Suprapubic skin (tissue), 4 donors: ENCODE measurements around the gene FASN.

Experiments
- EP300 ChIP-seq: sonication (generic); formaldehyde crosslinking; IDR thresholded peaks from one replicate; pipeline ENCODE4 v1.6.1; 2017; ENCODE audit warnings: antibody characterized with exemption
- POLR2AphosphoS5 ChIP-seq, 3 donors: sonication (generic); formaldehyde crosslinking; IDR thresholded peaks; one replicate each; pipeline ENCODE4 v1.6.1; 2017; ENCODE audit warnings: antibody characterized with exemption in 3 of 3
- TF ChIP-seq, protein P1 (sequence below), 2 donors: fragments of 200-600 bp in 1 of 2; fragments of 450-650 bp in 1 of 2; sonication (generic) in 1 of 2; IDR thresholded peaks; one replicate each; pipeline ENCODE4 v1.5.1; 2016 to 2019; ENCODE audit warnings: antibody characterized with exemption in 2 of 2, mild to moderate bottlenecking in 1 of 2, moderate library complexity in 1 of 2

DNA sequence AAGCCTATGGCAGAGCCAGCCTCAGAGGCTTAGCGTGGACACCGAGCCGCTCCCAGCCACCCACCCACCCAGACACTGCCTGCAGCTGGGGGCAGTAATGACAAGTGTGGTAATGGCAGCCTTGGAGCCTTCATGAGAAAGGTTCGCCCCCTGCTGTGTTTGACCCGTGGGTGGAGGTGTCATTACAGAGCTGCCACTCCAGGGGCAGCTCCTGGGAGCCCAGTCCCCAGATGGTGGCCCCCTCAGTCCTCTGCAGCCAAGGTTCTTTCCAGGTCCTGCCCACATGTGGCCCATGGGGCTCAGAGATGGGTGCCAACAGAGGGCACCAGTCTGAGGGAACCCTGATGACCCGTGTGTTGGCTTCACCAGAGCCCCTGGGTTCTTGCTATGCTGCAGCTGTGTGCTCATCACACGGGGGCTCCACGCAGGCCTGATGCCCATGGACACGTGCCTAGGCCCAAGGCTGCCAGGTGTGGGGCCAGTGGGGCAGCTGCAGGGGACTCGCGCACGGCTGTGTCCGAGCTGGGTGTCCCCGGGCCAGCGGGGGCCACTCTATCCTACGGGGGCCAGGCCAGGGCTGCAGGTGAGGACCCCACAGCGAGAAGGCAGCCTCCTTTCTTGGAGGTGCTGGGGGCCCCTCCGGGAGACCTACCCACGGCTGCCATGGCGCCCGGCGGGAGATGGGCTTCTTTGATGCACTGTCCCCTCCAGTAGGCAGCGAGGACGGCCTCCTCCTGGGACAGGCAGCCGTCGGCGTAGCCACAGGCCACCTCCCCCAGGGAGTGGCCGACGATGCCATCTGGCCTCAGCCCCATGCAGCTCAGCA is 8.1 kb downstream of the FASN start:
- TF ChIP-seq, protein P1, sequence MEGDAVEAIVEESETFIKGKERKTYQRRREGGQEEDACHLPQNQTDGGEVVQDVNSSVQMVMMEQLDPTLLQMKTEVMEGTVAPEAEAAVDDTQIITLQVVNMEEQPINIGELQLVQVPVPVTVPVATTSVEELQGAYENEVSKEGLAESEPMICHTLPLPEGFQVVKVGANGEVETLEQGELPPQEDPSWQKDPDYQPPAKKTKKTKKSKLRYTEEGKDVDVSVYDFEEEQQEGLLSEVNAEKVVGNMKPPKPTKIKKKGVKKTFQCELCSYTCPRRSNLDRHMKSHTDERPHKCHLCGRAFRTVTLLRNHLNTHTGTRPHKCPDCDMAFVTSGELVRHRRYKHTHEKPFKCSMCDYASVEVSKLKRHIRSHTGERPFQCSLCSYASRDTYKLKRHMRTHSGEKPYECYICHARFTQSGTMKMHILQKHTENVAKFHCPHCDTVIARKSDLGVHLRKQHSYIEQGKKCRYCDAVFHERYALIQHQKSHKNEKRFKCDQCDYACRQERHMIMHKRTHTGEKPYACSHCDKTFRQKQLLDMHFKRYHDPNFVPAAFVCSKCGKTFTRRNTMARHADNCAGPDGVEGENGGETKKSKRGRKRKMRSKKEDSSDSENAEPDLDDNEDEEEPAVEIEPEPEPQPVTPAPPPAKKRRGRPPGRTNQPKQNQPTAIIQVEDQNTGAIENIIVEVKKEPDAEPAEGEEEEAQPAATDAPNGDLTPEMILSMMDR (IDR thresholded peaks at IDR 0.05): no peak
- TF ChIP-seq EP300 (no peak), POLR2AphosphoS5 (IDR thresholded peaks at IDR 0.05) (no peak)
